CD14-positive monocyte (primary cell): ENCODE data around the gene IGDCC3. TPM values are rescaled to one million over a fixed set of nuclear protein-coding genes. Genes with fewer than 3 reads are reported as not detected.

Experiments used
- DNase-seq, 3 donors: peaks; one replicate each; pipeline ENCODE4 v3.0.0-alpha.2; 2011 to 2022
- H2AFZ ChIP-seq: 2 replicates; pipeline ENCODE4 v1.6.0; 2012; ENCODE audit warnings: mild to moderate bottlenecking, low read depth, low read length, inconsistent platforms; ENCODE audit not compliant: insufficient read depth, poor library complexity, severe bottlenecking
- H3K27ac ChIP-seq, 2 donors: 1 replicate in 1 of 2; 2 replicates in 1 of 2; pipeline ENCODE4 v1.5.1; 2012 to 2013; ENCODE audit warnings: low read length in 2 of 2, control low read depth in 1 of 2, inconsistent platforms in 1 of 2, low read depth in 1 of 2, mild to moderate bottlenecking in 1 of 2
- H3K27me3 ChIP-seq, 2 donors: one replicate each; pipeline versions ENCODE4 v1.6.0 to v1.6.1; 2011 to 2013; ENCODE audit warnings: low read length in 2 of 2; ENCODE audit not compliant: control insufficient read depth in 2 of 2, insufficient read depth in 2 of 2
- H3K36me3 ChIP-seq, 2 donors: replicated peaks in 1 of 2; 1 replicate in 1 of 2; 2 replicates in 1 of 2; pipeline versions ENCODE4 v1.5.1 to v1.6.1; 2012 to 2013; ENCODE audit warnings: low read length in 2 of 2, control low read depth in 1 of 2, inconsistent platforms in 1 of 2, mild to moderate bottlenecking in 1 of 2; ENCODE audit not compliant: insufficient read depth in 2 of 2, control insufficient read depth in 1 of 2
- H3K4me1 ChIP-seq, 2 donors: 1 replicate in 1 of 2; 2 replicates in 1 of 2; pipeline versions ENCODE4 v1.5.1 to v1.6.1; 2012 to 2013; ENCODE audit warnings: low read length in 2 of 2, control low read depth in 1 of 2, inconsistent platforms in 1 of 2, mild to moderate bottlenecking in 1 of 2, moderate library complexity in 1 of 2; ENCODE audit not compliant: insufficient read depth in 2 of 2, control insufficient read depth in 1 of 2
- H3K4me2 ChIP-seq: replicated peaks from 2 replicates; pipeline ENCODE3; 2012; ENCODE audit warnings: low read length, moderate library complexity, mild to moderate bottlenecking; ENCODE audit not compliant: poor library complexity, severe bottlenecking; ENCODE audit errors: extremely low read depth
- H3K4me3 ChIP-seq, 3 experiments: fragments of 200-600 bp in 1 of 3; sonication (generic) in 1 of 3; replicated peaks in 1 of 3; 1 replicate in 2 of 3; 2 replicates in 1 of 3; pipeline ENCODE4 v1.5.1; 2011 to 2013; ENCODE audit warnings: low read length in 3 of 3, mild to moderate bottlenecking in 3 of 3, control low read depth in 2 of 3, low read depth in 2 of 3, inconsistent platforms in 1 of 3, moderate library complexity in 1 of 3
- H3K79me2 ChIP-seq: 2 replicates; pipeline ENCODE4 v1.6.0; 2012; ENCODE audit warnings: mild to moderate bottlenecking, control low read depth, inconsistent platforms, low read length, moderate library complexity; ENCODE audit not compliant: insufficient read depth
- H3K9ac ChIP-seq: 2 replicates; pipeline ENCODE4 v1.6.0; 2017; ENCODE audit warnings: low read length, mild to moderate bottlenecking; ENCODE audit not compliant: insufficient read depth, poor library complexity, severe bottlenecking
- H3K9me3 ChIP-seq, 2 donors: replicated peaks in 1 of 2; 1 replicate in 1 of 2; 2 replicates in 1 of 2; pipeline versions ENCODE4 v1.5.1 to v1.6.1; 2012 to 2013; ENCODE audit warnings: low read length in 2 of 2, control low read depth in 1 of 2; ENCODE audit not compliant: control insufficient read depth in 1 of 2, insufficient read depth in 1 of 2
- H4K20me1 ChIP-seq: 2 replicates; pipeline ENCODE4 v1.6.0; 2012; ENCODE audit warnings: mild to moderate bottlenecking, low read length, control low read depth, moderate library complexity; ENCODE audit not compliant: insufficient read depth
- H3K27ac Mint-ChIP-seq, 7 donors: one replicate each; pipeline ENCODE4 v1.8.0; 2020; ENCODE audit warnings: mild to moderate bottlenecking in 7 of 7, mixed read lengths in 7 of 7, moderate library complexity in 6 of 7, inconsistent platforms in 2 of 7
- H3K27me3 Mint-ChIP-seq, 3 donors: one replicate each; pipeline ENCODE4 v1.8.0; 2021 to 2022; ENCODE audit warnings: low read depth in 3 of 3, mild to moderate bottlenecking in 3 of 3, mixed read lengths in 3 of 3, moderate library complexity in 3 of 3, inconsistent platforms in 1 of 3
- H3K36me3 Mint-ChIP-seq, 2 donors: one replicate each; pipeline ENCODE4 v1.8.0; 2020; ENCODE audit warnings: mixed read lengths in 2 of 2, inconsistent platforms in 1 of 2, mild to moderate bottlenecking in 1 of 2
- H3K4me1 Mint-ChIP-seq: one replicate; pipeline ENCODE4 v1.8.0; 2020; ENCODE audit warnings: mild to moderate bottlenecking, mixed read lengths
- H3K4me3 Mint-ChIP-seq, 2 donors: one replicate each; pipeline ENCODE4 v1.8.0; 2020; ENCODE audit warnings: mild to moderate bottlenecking in 2 of 2, mixed read lengths in 2 of 2, moderate library complexity in 1 of 2
- H3K9me3 Mint-ChIP-seq, 7 donors: one replicate each; pipeline ENCODE4 v1.8.0; 2020 to 2022; ENCODE audit warnings: mixed read lengths in 7 of 7, mild to moderate bottlenecking in 6 of 7, moderate library complexity in 6 of 7, inconsistent platforms in 2 of 7
- WGBS: methylation state at CpG from one replicate; pipeline ENCODE4 v1.1.5; 2013; ENCODE audit warnings: missing lambda C conversion rate; ENCODE audit not compliant: insufficient coverage; 5-methylcytosine and 5-hydroxymethylcytosine counted together
- intact Hi-C, 2 donors: fragments of 100-400 bp; cut with micrococcal nuclease; formaldehyde crosslinking; loops; one replicate each; pipeline versions ENCODE4 v1.15.0 to v1.15.1; 2023
- polyA plus RNA-seq, 3 donors: library from polyadenylated mRNA; depleted of rRNA in 1 of 3; unstranded in 2 of 3; stranded (reverse) in 1 of 3; fragments of 300-500 nt in 2 of 3; fragments of >200 nt in 1 of 3; fragmentation: Illumina TruSeq in 2 of 3; gene quantifications; 1 replicate in 2 of 3; 2 replicates in 1 of 3; pipeline ENCODE4 v1.2.3, GENCODE V29; 2012 to 2021
- TF ChIP-seq, protein P1 (sequence below): fragments of 200-600 bp; IDR thresholded peaks from one replicate; pipeline ENCODE4 v1.8.0; 2022; ENCODE audit warnings: antibody characterized with exemption, mild to moderate bottlenecking

The IGDCC3 gene
- polyA plus RNA-seq, 3 donors, result not detected

GRCh38 chr15:65401611-65402240, 23.9 kb upstream of the IGDCC3 start:
- H3K27me3 ChIP-seq, result peaks cover 16 to 22% of the 10 kb centered on the region in 2 donors
- TF ChIP-seq, protein P1, sequence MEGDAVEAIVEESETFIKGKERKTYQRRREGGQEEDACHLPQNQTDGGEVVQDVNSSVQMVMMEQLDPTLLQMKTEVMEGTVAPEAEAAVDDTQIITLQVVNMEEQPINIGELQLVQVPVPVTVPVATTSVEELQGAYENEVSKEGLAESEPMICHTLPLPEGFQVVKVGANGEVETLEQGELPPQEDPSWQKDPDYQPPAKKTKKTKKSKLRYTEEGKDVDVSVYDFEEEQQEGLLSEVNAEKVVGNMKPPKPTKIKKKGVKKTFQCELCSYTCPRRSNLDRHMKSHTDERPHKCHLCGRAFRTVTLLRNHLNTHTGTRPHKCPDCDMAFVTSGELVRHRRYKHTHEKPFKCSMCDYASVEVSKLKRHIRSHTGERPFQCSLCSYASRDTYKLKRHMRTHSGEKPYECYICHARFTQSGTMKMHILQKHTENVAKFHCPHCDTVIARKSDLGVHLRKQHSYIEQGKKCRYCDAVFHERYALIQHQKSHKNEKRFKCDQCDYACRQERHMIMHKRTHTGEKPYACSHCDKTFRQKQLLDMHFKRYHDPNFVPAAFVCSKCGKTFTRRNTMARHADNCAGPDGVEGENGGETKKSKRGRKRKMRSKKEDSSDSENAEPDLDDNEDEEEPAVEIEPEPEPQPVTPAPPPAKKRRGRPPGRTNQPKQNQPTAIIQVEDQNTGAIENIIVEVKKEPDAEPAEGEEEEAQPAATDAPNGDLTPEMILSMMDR, result no peak
- H3K36me3 ChIP-seq, result no peaks in the 10 kb centered on the region
- H3K4me1 Mint-ChIP-seq, result no peaks in the 10 kb centered on the region
- H3K9ac ChIP-seq, result no peak overlapping the region
- H2AFZ ChIP-seq, result no peak overlapping the region
- no peak overlapping the region for H3K4me3 Mint-ChIP-seq
- no peaks in the 10 kb centered on the region for H4K20me1 ChIP-seq
- H3K9me3 ChIP-seq, result peaks cover 0 to 3% of the 10 kb centered on the region in 2 donors
- DNase-seq, result no peak
- no peaks in the 10 kb centered on the region for H3K36me3 Mint-ChIP-seq
- no peaks in the 10 kb centered on the region for H3K79me2 ChIP-seq
- no peaks in the 10 kb centered on the region for H3K4me1 ChIP-seq
- peaks cover 0 to 5% (median 0%) of the 10 kb centered on the region in 7 donors for H3K9me3 Mint-ChIP-seq
- H3K27me3 Mint-ChIP-seq, result peaks cover 31 to 38% (median 36%) of the 10 kb centered on the region in 3 donors
- no peak overlapping the region for H3K4me3 ChIP-seq
- intact Hi-C loops, result no loop called here
- H3K27ac Mint-ChIP-seq, result no peak overlapping the region
- 95% methylated on average over 3 of the region's 8 CpGs for WGBS
- no peak overlapping the region for H3K4me2 ChIP-seq
- H3K27ac ChIP-seq, result no peak overlapping the region

GRCh38 chr15:65400760-65401610, 23.2 kb upstream of the IGDCC3 start:
- H3K9ac ChIP-seq, result no peak overlapping the region
- H3K9me3 ChIP-seq, result peaks cover 0 to 8% of the 10 kb centered on the region in 2 donors
- H3K4me1 Mint-ChIP-seq, result no peaks in the 10 kb centered on the region
- DNase-seq, result peak in 1 of 3 donors; percentile 21
- H3K4me1 ChIP-seq, result no peaks in the 10 kb centered on the region
- no peak overlapping the region for H3K4me3 ChIP-seq
- no peaks in the 10 kb centered on the region for H3K79me2 ChIP-seq
- H3K4me3 Mint-ChIP-seq, result no peak overlapping the region
- no peaks in the 10 kb centered on the region for H3K36me3 ChIP-seq
- H3K9me3 Mint-ChIP-seq, result peaks cover 0 to 5% (median 0%) of the 10 kb centered on the region in 7 donors
- intact Hi-C loops, result no loop called here
- peaks cover 38 to 45% (median 43%) of the 10 kb centered on the region in 3 donors for H3K27me3 Mint-ChIP-seq
- TF ChIP-seq, protein P1, result peak; percentile 69
- H3K36me3 Mint-ChIP-seq, result no peaks in the 10 kb centered on the region
- H3K27ac Mint-ChIP-seq, result peak overlapping the region in 1 of 7 donors; percentile 26
- 25% methylated on average over 10 of the region's 11 CpGs for WGBS
- no peak overlapping the region for H3K27ac ChIP-seq
- no peaks in the 10 kb centered on the region for H4K20me1 ChIP-seq
- no peak overlapping the region for H3K4me2 ChIP-seq
- no peak overlapping the region for H2AFZ ChIP-seq
- H3K27me3 ChIP-seq, result peaks cover 22 to 29% of the 10 kb centered on the region in 2 donors
